NCI-H446 treated with DMSO at 0.1 percent for 48 hours (cell line): ENCODE measurements around the gene PCYT1B.
"Not testable (repeated sequence)": the region's sequence is repeated elsewhere in the genome, so short reads cannot be mapped to it uniquely, and the experiment has no call there.

Experiments
- DNase-seq: peaks from one replicate; lab custom pipeline; 2025; lab: John Stamatoyannopoulos, UW

PCYT1B gene

GRCh38 chrX:24647257-24648058, at the start of gene PCYT1B:
TSS of gene PCYT1B (minus strand) at chrX:24647347. CDS start at chrX:24647105, 242 bp downstream.
- DNase-seq: no peak

- no peak for DNase-seq
Measured at GRCh38 chrX:24696294-24696693, 49.1 kb upstream of the PCYT1B start.

GRCh38 chrX:24694825-24695224, 47.7 kb upstream of the PCYT1B start:
- peak; percentile 12 for DNase-seq

- peak; percentile 93 for DNase-seq
Measured at GRCh38 chrX:24693453-24694202, 46.5 kb upstream of the PCYT1B start, which contains the start of gene POLA1. TSS of gene POLA1 (plus strand) at chrX:24693918. CDS start at chrX:24693962, 44 bp downstream.

- no peak for DNase-seq
Measured at GRCh38 chrX:24692305-24692704, 45.2 kb upstream of the PCYT1B start.

GRCh38 chrX:24684048-24684447, 36.9 kb upstream of the PCYT1B start:
- no peak for DNase-seq

GRCh38 chrX:24682739-24683432, 35.7 kb upstream of the PCYT1B start:
- DNase-seq: no peak

- DNase-seq: no peak
Measured at GRCh38 chrX:24676403-24677024, 29.4 kb upstream of the PCYT1B start.

GRCh38 chrX:24673424-24673823, 26.3 kb upstream of the PCYT1B start:
- no peak for DNase-seq

- DNase-seq: no peak
Measured at GRCh38 chrX:24672701-24673190, 25.6 kb upstream of the PCYT1B start.

- DNase-seq: no peak
Measured at GRCh38 chrX:24668111-24668510, 21.0 kb upstream of the PCYT1B start.

- DNase-seq: no peak
Measured at GRCh38 chrX:24662352-24662751, 15.2 kb upstream of the PCYT1B start.

GRCh38 chrX:24661292-24661691, 14.1 kb upstream of the PCYT1B start:
- DNase-seq: no peak

- DNase-seq: no peak
Measured at GRCh38 chrX:24659646-24660045, 12.5 kb upstream of the PCYT1B start.

- DNase-seq: no peak
Measured at GRCh38 chrX:24659106-24659505, 12.0 kb upstream of the PCYT1B start.

GRCh38 chrX:24658421-24658820, 11.3 kb upstream of the PCYT1B start:
- no peak for DNase-seq

- DNase-seq: no peak
Measured at GRCh38 chrX:24657671-24658386, 10.7 kb upstream of the PCYT1B start.

GRCh38 chrX:24655679-24656078, 8.5 kb upstream of the PCYT1B start:
- DNase-seq: not testable (repeated sequence)

- DNase-seq: no peak
Measured at GRCh38 chrX:24651783-24652182, 4.6 kb upstream of the PCYT1B start.

GRCh38 chrX:24648495-24648894, 1.3 kb upstream of the PCYT1B start:
- no peak for DNase-seq

- DNase-seq: no peak
Measured at GRCh38 chrX:24646745-24647182, 383 bp downstream of the PCYT1B start.
